GM04503 (cell line): ENCODE results near the gene TCERG1L.
"Not testable (repeated sequence)": the region's sequence is repeated elsewhere in the genome, so short reads cannot be mapped to it uniquely, and the experiment has no call there.

Source experiments
- DNase-seq: peaks from one replicate; pipeline ENCODE4 v3.0.0-alpha.2; 2012; ENCODE audit warnings: low read depth

Gene TCERG1L, protein sequence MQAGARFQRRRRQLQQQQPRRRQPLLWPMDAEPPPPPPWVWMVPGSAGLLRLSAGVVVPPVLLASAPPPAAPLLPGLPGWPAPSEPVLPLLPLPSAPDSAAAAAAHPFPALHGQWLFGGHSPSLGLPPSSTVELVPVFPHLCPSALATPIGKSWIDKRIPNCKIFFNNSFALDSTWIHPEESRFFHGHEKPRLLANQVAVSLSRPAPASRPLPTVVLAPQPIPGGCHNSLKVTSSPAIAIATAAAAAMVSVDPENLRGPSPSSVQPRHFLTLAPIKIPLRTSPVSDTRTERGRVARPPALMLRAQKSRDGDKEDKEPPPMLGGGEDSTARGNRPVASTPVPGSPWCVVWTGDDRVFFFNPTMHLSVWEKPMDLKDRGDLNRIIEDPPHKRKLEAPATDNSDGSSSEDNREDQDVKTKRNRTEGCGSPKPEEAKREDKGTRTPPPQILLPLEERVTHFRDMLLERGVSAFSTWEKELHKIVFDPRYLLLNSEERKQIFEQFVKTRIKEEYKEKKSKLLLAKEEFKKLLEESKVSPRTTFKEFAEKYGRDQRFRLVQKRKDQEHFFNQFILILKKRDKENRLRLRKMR

DNA sequence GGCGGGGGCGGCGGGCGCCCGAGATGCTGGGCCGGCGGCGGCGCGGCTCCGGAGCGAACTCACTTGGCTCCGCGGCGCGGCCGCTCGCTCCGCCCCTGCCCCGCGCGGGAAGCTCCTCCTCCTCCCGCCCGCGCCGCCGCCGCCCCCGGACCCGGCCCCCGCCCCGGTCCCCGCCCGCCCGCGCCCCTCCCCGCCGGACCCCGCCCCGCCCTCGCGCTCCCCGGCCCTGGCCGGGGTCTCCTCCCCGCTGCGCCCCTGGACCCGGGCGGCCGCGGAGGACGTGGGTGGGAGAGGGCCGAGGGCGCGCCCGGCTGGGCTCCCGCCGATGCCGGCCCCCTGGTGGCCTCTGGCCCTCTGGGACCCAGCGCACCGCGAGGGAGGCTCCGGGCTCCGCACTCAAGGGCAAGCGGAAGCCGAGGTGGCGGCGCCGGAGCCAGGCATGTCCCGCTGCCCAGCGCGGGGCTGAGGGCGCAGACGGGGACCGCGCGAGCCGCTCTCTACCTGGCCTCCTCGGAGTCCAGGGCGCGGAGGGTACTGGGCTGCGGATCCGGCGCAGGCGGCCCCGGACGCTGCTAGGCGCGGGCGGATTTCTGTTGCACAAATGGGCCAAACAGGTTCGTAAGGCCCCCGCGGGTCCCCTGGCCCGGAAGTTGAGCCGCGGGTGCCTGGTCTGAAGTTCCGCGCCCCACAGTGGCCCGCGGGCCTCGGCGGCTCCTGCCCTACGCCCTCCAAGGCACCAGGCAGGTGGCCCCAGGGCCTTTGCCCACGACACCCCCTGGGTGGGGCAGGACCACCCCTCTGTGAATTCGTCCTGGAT is at the start of gene TCERG1L:
Gene TCERG1L (minus strand): TSS at position 61 of the 817 bp plus-strand sequence. CDS start 86 bp downstream, outside the sequence.
- no peak for DNase-seq

DNA sequence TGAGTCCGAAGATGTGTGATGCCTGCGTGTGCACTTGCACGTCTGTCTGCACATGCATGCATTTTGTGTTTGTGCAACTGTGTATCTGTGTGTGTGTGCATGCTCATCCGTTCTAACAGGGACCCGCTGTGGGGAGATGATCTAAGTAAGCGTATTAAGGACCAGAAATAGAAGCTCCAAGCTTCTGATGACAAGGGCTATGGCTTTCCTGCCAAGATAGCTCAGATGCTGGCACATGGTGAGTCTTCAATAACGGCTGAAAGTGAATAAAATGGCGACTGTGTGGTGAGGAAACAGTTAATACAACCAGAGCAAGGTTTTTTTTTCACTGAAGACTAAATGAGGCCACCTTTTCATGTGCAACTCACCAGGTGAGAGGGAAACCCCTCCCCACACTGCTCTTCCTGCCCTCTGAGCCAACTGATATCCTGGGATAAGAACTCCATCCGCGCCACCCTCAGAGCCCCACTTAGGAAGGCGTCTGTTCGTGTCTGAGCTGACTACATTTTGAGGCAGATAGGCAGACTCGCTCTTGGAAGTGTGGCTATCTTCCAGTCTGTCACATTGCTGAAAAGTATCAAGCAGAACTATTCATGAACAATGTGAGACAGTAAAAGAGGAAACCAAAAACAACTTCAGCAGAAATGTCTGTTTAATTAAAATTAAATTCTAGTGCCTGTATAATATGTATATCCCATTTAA is 47.4 kb upstream of the TCERG1L start:
- DNase-seq, result no peak

DNA sequence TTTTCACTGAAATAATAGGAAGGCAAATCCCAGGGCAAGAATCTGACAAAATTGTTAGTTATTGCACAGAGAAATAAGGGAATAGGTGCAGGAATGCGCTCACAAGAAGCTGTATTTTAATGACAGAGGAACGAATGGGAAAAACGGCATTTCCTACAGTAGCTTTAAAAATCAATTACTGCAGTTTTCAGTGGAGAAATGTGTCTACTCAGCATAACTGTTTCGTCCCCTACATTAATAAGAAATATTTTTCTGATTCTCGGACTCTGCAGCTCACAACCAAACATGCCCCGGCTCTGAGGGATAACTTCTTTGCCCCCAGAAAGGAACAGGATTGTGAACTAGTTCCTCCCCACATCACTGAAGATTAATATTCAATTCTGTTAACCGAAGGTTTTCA is 44.9 kb upstream of the TCERG1L start:
- no peak for DNase-seq

DNA sequence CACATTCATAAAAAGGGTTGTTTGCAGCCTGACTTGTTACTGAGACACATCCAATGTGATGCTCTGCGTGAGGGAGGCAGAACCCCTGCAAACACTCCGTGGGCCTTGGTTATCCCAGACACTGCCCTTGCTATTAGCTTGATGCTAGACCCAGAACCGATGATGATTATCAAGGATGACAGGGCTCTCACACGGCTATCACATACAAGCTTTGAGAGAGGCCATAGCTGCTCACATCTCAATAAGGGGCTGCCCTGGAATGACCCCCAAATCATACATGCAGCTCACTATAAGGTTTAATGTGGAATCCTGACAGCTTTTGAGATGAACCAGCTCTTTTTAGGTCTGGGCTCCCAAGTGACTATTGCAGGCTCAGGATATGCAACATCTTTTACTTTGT is 44.4 kb upstream of the TCERG1L start:
- DNase-seq, result no peak

DNA sequence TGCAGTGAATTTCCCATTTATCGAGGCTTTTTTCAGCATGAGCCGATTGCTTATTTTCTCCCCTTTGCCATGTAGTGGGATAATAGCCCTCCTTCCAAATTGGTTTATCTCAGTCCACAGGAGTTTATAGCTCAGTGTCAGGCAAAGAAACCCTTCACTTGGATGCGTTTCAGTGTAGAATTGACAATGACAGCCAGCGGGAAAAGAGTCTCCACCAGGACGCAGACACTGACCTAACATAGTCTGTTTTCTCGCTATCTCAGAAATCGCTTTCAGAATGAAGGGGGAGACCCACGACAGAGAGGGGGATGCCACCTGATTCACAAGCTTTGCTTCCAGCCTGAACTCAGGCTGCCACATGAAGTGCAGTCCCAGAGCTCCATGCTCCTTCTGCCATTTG is 43.5 kb upstream of the TCERG1L start:
- DNase-seq, result no peak

DNA sequence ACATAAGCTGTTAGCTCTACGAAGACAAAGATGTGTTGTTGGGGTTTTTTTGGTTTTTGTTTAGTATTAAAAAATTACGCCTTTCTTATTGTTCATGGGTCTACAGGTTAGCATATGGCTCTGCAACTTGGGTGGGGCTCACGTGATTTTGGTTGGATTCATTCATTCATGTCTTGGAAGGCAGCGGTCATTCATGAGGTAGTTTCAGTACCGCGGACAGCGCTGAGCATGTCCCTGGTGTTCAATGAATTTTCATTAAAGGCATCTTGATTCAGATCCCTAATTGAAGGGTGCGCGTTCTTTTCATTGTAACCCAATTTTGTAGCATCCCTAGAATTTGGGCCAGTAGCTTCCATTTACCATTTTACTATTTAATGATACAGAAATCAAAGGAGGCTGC is 42.9 kb upstream of the TCERG1L start:
- DNase-seq, result no peak

DNA sequence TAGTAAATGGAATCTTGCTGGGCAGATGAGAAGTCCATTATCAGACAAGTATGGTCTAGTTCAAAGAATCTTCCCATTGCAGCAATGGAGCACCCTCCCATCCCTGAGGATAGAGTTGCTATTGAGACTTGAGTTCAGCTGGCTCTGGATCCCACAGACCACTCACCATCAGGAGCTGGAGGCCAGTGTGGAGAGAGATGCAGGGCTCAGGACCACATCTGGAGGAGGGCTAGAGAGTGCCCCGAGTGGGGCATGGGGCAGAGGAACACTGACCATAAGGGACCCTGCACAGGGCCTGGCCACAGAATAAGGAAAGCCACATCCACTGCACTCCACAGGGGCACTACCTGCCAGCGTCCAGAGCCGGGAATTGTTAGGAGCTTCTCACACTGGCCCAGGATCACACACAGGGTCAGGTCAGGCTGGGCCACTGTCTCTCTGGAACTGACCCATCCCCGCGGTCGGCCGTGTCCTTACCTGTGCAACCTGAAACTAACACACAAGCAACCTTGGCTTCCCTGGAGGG is 41.3 kb upstream of the TCERG1L start:
- no peak for DNase-seq

DNA sequence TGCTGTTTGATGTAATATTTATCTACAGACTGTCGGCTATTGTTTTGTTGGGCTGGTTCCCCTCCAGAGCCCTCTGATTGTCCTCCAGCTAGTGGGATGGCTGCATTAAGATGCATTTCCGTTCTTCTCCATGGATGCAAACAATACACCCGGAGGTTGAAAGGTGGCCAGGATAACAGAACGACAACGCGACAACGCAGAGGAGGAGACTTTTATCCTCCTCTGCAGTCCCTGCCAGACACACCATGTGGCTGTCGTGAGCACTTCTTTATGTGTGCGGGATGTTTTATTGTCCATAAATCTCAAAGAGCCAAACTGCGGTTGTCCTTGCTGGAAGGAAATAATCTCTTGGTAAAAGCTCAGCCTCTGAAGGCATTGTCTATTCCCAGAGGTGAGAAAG is 39.1 kb upstream of the TCERG1L start:
- no peak for DNase-seq

DNA sequence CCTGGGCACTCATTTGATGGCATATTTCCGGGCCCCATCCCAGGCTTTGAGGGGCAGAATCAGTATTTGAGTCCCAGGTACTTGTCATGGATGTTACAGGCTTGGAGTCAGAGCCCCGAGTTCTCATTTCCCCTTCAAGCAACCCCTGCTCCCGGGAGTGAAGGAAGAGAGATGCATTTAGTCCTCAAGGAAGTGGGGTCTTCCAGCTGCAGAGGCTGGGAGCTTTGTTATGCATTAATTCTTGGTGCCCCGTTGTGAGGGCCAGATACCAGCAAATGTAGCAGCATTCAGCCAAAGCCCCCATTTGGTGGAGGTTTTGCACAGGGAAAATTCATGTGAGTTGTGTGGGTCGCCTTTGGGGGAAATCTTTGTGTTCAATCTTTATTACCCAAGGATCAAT is 38.7 kb upstream of the TCERG1L start:
- no peak for DNase-seq

DNA sequence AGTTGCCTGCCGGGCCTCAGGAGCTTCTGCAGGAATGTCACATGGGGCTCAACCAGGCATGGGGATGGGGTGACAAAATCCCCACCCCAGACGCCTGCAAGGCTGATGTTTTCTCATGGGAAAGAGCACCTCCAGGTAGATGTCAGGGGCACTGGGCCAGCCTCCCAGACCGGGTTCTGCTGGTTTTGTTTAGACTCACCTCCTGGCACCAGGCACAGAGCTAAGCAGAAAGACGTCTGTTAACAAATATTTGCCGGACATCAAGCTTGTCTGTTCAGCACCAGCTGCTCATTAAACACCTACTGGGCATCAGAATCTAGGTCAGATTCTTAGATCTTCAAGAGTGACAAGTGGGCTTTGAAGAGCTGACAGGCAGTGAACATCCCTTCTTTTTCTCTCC is 34.9 kb upstream of the TCERG1L start:
- no peak for DNase-seq

DNA sequence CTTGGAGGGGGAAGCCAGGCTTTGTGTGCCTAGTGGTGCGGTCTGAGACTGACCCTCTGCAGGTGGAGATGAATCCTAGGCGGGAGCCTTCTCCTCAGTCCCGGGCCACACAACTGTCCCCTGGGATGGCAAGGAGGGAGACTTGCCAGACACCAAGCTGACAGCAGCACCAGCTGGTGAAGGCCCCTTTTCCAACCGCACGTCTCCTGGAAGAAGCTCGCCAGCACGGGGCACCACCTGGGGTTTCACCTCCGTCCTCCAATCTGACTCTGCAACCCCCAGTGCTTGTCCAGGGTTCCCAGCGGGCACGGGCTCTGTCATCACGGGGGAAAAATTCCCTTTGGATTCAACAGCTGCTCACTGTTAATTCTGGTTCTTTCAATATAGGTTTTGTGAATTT is 34.2 kb upstream of the TCERG1L start:
- no peak for DNase-seq

DNA sequence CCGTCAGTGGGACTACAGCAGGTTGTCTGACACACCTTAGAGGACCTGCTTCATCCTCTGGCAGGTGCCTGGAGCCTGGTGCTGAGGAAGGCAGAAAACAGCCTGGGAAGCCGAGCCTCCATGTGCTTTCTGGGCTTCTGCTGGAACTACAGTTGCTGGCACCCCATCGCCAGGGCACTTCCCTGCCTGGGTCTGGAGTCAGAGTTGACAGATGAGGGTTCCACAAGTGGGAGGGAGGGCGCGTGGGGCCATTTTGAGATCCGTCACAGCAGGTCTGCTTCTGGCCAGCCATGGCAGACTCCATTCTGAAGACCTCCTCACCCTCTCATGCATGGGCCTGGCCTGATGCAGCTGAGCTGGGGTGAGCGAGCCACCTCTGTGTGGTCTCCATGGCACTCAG is 33.2 kb upstream of the TCERG1L start:
- DNase-seq, result no peak

DNA sequence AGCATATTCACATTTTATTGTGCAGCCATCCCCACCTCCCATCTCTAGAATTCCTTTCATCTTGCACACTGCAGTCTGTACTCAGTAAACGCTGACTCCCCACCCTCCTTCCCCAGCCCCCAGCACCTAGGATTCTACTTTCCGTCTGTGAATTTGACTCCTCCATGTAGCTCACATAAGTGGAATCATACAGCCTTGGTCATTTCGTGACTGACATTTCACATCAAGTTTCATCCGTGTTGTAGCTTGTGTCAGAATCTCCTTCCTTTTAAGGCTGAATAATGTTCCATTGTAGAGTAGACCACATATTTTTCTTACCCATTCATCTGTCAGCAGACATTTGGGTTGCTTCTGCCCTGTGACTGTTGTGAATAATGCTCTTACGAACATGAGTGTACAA is 26.2 kb upstream of the TCERG1L start:
- DNase-seq, result no peak

DNA sequence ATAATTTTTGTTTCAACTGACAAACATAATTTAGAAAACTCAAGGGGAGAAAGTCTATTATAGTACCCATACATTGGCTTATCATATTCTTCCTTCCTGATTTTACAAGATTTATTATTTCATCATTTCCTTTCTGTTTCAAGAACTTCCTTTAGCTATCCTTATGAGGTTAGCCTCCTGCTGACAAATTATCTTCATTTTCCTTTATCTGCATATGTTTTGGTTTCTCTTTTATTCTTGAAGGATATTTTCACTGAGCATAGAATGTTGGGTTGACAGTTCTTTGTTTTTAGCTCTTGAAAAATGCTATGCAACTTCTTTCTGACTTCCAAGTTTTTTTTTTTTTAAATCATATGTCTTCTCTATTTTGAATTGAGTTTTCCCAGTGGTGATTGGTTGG is 21.3 kb upstream of the TCERG1L start:
- DNase-seq, result no peak

DNA sequence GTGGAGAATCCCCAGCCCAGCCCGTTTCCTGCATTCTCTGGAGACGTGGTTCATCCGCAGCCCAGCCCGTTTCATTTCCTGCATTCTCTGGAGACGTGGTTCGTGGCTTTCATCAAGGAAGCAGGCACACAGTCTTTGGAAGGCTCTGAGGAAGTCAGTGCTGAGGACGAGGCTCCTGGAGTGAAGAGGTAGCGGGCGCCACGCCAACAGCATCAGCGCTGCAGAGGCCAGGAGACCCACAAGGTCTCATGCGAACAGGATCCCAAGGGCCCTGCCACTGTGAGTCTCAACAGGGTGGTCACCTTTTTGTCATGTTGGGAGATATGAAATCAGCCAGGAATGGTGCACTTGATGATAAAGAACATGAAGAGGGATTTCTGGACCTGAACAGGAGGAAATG is 12.4 kb upstream of the TCERG1L start:
- no peak for DNase-seq

DNA sequence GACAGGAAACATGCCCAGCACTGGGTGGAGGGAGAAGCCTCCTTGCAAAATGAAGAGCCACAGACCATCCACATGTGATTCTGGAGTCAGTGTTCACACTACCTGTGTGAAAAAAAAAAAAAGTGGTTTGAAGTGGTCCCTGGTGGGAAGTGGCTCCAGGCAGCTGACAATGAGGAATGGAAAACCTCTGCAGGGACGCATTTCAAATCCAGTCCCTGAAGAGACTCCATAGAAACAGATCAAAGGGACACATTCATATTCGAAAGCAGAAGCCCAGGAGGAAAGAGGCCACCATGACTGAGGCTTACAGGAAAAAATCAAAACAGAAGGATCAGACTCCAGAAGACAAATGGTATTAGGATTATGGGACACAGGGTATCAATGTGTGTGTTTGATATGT is 11.5 kb upstream of the TCERG1L start:
- no peak for DNase-seq

DNA sequence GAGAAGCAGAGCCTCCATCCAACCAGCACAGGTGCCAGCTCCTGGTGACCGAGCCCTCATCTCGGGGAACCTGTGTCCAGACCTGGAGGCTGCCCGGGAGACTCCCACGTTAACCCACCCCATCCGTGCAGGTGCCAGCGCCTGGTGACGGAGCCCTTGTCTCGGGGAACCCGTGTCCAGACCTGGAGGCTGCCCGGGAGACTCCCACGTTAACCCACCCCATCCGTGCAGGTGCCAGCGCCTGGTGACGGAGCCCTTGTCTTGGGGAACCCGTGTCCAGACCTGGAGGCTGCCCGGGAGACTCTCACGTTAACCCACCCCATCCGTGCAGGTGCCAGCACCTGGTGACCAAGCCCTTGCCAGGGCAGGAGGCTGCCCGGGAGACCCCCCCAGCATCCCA is 11.1 kb upstream of the TCERG1L start:
- not testable (repeated sequence) for DNase-seq

DNA sequence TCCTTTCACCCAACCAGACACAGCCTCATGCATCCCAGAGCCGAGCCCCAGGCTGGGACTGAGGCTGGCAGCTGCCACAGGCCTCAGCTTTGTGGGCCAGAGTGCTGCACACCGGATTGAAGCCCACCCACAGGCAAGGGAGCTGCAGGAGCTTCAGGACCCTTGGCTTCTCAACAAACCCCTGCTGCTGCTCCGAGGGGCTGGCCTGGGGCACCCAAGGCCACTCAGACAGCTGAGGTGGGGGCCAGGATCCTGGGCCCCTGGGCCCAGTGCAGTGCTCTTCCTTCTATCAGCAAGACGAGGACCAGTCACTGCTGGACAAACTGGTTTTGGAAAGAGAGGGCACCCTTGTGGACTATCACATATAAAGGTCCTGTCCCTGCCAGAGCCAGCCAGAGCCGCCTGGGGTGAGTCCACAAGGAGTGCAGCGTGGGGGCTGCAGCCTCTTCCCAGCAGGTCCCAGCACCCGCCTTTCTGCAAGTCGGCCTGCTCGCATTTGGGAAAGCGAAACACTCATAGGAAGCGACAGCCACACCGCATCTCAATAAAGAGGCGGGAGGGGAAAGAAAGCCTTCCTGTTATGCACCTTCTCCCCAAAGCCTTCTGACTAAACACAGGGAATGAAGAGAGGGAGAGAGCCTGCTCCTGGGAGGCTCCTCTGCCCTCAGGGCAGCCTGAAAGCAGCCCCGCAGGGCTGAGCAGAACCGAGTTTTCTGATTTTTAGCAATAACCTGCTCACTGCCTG is 9.5 kb upstream of the TCERG1L start:
- no peak for DNase-seq

DNA sequence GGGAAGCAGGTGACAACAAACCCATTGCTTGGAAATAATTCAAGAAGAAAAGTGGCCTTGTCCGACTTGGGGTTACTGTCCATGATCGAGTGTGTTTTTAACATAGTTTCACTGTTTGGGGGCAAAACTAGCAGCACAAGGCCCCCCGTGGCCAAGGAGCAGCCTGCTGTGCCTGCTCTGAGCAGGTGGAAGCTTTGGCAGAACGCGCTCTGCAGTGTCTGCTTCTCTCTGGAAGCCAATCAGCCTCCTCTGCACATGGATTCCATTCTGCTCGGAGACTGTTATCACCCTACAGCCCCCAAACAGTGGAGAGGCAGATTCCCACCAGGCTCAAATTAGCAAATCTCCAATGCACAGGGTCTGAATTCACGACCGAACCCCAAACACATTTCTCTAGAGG is 7.3 kb upstream of the TCERG1L start:
- no peak for DNase-seq

DNA sequence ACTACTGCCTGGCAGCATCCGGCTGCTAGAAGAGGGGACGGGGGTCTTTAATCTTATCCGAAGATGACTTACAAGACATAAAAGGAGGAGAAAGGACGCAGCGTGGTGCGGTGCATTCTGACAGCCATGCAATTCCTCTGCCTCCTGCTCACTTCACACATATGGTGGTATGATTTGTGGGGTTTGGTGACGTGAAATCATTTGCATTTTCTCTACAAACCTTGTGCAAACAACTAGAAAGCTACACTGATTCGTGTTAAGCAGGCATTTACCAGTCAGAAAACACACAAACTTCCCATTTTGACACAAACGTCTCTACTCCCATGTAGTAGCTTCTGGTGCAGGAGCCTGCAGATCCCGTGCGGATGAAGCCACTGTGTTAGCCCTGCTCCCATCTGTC is 6.8 kb upstream of the TCERG1L start:
- DNase-seq, result no peak

DNA sequence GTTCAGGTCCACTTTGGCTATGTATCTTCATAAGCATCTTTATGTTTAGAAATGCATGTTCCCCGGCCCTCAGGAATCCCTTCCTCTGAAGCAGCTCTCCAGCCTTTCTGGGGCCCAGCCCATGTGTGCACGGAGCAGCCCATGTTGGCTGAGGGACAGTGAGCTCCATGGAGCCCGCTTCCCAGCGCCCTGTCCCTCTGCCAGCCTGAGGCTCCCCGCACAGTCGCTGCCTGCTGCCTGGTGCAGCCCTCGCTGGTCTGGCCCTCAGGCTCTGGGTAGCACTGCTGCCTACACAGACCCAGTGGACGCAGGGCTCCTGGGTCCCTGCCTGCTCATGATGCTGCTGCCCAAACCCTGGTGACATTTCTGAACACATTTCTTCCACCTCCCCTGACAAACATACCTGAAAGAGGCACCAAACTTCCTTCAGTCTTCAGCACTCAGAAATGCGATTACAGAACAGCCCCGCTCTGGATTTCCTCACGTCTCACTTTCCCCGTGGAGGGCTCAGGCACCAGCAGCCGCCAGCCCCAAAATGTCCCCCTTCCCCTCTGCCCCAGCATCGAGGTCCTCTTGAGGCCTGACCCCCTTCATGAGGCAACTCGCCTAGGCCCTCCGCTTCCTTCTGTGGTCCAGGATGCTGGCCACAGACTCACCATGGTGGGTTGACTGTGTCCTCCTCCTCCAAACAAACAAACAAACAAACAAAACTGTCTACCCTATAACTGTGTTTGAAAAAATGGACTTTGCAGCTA is 5.0 kb upstream of the TCERG1L start:
- DNase-seq, result no peak
